HL-60 (cell line): Measurements from ENCODE around the gene ST6GALNAC3.

Experiments
- CTCF ChIP-seq: IDR thresholded peaks from one replicate; pipeline ENCODE4 v1.5.1; 2011; ENCODE audit warnings: low read length, control low read depth, inconsistent platforms; ENCODE audit not compliant: insufficient read depth
- GABPA ChIP-seq: IDR thresholded peaks from 2 replicates; pipeline ENCODE4 v1.6.1; 2012; ENCODE audit warnings: low read depth
- SPI1 ChIP-seq: IDR thresholded peaks from 2 replicates; pipeline ENCODE4 v1.6.1; 2012; ENCODE audit warnings: low read depth, mild to moderate bottlenecking, borderline replicate concordance

- TF ChIP-seq SPI1: no peak
- TF ChIP-seq CTCF: no peak
- TF ChIP-seq GABPA: no peak
These were observed 511.6 kb downstream of the ST6GALNAC3 start for GRCh38 chr1:76585980-76586674.
